GM23338 (cell line): ENCODE measurements around the gene MTFR1L. TPM values are rescaled to one million over a fixed set of nuclear protein-coding genes. Genes with fewer than 3 reads are reported as not detected.

Experiments used
- ATAC-seq: fragments of 200-7000 bp; cut with Tn5 transposase; 3 replicates; pipeline ENCODE4 v1.9.1; 2020
- DNase-seq: peaks from one replicate; pipeline ENCODE4 v3.0.0-alpha.2; 2015; ENCODE audit warnings: low spot score
- H2AFZ ChIP-seq: fragments of 200-600 bp; sonication (generic); 2 replicates; pipeline ENCODE4 v1.8.0; 2016; ENCODE audit warnings: antibody characterized with exemption, mild to moderate bottlenecking, moderate library complexity
- H3F3A ChIP-seq: fragments of 200-600 bp; sonication (generic); replicated peaks from 2 replicates; pipeline ENCODE4 v1.8.0; 2017; ENCODE audit warnings: antibody characterized with exemption, mixed run types, low read depth
- H3K27ac ChIP-seq: fragments of 200-600 bp; sonication (generic); 2 replicates; pipeline ENCODE4 v1.6.1; 2016; ENCODE audit warnings: low read depth
- H3K27me3 ChIP-seq: fragments of 200-600 bp; sonication (generic); 2 replicates; pipeline ENCODE4 v1.8.0; 2016; ENCODE audit warnings: mild to moderate bottlenecking, mixed run types, moderate library complexity; ENCODE audit not compliant: insufficient read depth
- H3K36me3 ChIP-seq: fragments of 200-600 bp; sonication (generic); 2 replicates; pipeline ENCODE4 v1.8.0; 2016; ENCODE audit warnings: mild to moderate bottlenecking; ENCODE audit not compliant: insufficient read depth
- H3K4me1 ChIP-seq: fragments of 200-600 bp; sonication (generic); 2 replicates; pipeline ENCODE4 v1.8.0; 2016; ENCODE audit warnings: mild to moderate bottlenecking, moderate library complexity; ENCODE audit not compliant: insufficient read depth
- H3K4me2 ChIP-seq: fragments of 200-600 bp; sonication (generic); 2 replicates; pipeline ENCODE4 v1.7.1; 2017; ENCODE audit warnings: mixed run types
- H3K4me3 ChIP-seq: fragments of 200-600 bp; sonication (generic); 2 replicates; pipeline ENCODE4 v1.6.1; 2016; ENCODE audit warnings: mixed run types
- H3K79me2 ChIP-seq: fragments of 200-600 bp; sonication (generic); replicated peaks from 2 replicates; pipeline ENCODE4 v1.8.0; 2017; ENCODE audit warnings: mild to moderate bottlenecking; ENCODE audit not compliant: insufficient read depth
- H3K9me2 ChIP-seq: fragments of 200-600 bp; sonication (generic); 2 replicates; pipeline ENCODE4 v1.8.0; 2017; ENCODE audit not compliant: insufficient read depth
- H4K20me1 ChIP-seq: fragments of 200-600 bp; sonication (generic); replicated peaks from 2 replicates; pipeline ENCODE4 v1.8.0; 2017; ENCODE audit warnings: mild to moderate bottlenecking; ENCODE audit not compliant: insufficient read depth
- H3K27ac Mint-ChIP-seq: 2 replicates; pipeline ENCODE4 v1.8.0; 2020; ENCODE audit warnings: inconsistent platforms, mild to moderate bottlenecking, moderate library complexity, mixed read lengths
- H3K27me3 Mint-ChIP-seq: 3 replicates; pipeline ENCODE4 v1.8.0; 2022; ENCODE audit warnings: low read depth, mild to moderate bottlenecking, moderate library complexity, mixed read lengths, inconsistent platforms; ENCODE audit not compliant: insufficient read depth, poor library complexity
- H3K36me3 Mint-ChIP-seq: 3 replicates; pipeline ENCODE4 v1.8.0; 2021; ENCODE audit warnings: low read depth, mild to moderate bottlenecking, inconsistent platforms, moderate library complexity, mixed read lengths
- H3K4me1 Mint-ChIP-seq: 3 replicates; pipeline ENCODE4 v1.8.0; 2020; ENCODE audit warnings: mild to moderate bottlenecking, inconsistent platforms, mixed read lengths
- H3K4me3 Mint-ChIP-seq: 3 replicates; pipeline ENCODE4 v1.8.0; 2021; ENCODE audit warnings: moderate library complexity, mild to moderate bottlenecking, inconsistent platforms, mixed read lengths
- H3K9me3 Mint-ChIP-seq: 3 replicates; pipeline ENCODE4 v1.8.0; 2020; ENCODE audit warnings: moderate library complexity, mild to moderate bottlenecking, inconsistent platforms, mixed read lengths
- CREB1 ChIP-seq: fragments of 250-450 bp; sonication (Bioruptor Pico); IDR thresholded peaks from 2 replicates; pipeline ENCODE4 v1.5.0; 2020; ENCODE audit warnings: low read depth, mild to moderate bottlenecking, moderate library complexity
- CTCF ChIP-seq, 2 experiments: fragments of 200-600 bp in 1 of 2; sonication (generic) in 1 of 2; conservative IDR thresholded peaks; 2 replicates each; pipeline versions ENCODE4 v1.5.1 to v1.6.1; 2016 to 2017; ENCODE audit warnings: antibody characterized with exemption in 2 of 2, low read depth in 2 of 2, mild to moderate bottlenecking in 2 of 2, moderate library complexity in 1 of 2
- EZH2phosphoT487 ChIP-seq: fragments of 200-600 bp; sonication (generic); IDR thresholded peaks from one replicate; pipeline ENCODE4 v1.8.1; 2018; ENCODE audit warnings: antibody characterized with exemption; ENCODE audit not compliant: unreplicated experiment
- JUNB ChIP-seq: IDR thresholded peaks from one replicate; pipeline ENCODE4 v1.6.1; 2016; ENCODE audit warnings: antibody characterized with exemption; ENCODE audit not compliant: unreplicated experiment
- NANOG ChIP-seq: IDR thresholded peaks from 2 replicates; pipeline ENCODE4 v1.6.1; 2016; ENCODE audit warnings: antibody characterized with exemption, borderline replicate concordance
- POLR2AphosphoS5 ChIP-seq: IDR thresholded peaks from 2 replicates; pipeline ENCODE4 v1.6.1; 2016; ENCODE audit warnings: antibody characterized with exemption, low read depth
- REST ChIP-seq: IDR thresholded peaks from one replicate; pipeline ENCODE4 v1.6.1; 2018; ENCODE audit warnings: antibody characterized with exemption; ENCODE audit not compliant: unreplicated experiment
- STAT1 ChIP-seq: IDR thresholded peaks from one replicate; pipeline ENCODE4 v1.6.1; 2016; ENCODE audit warnings: antibody characterized with exemption; ENCODE audit not compliant: unreplicated experiment
- ZNF114 ChIP-seq: fragments of 250-450 bp; sonication (Bioruptor Pico); IDR thresholded peaks from 2 replicates; pipeline ENCODE4 v1.5.0; 2020; ENCODE audit warnings: mild to moderate bottlenecking, moderate library complexity
- ZNF331 ChIP-seq: fragments of 250-450 bp; sonication (Bioruptor Pico); IDR thresholded peaks from 2 replicates; pipeline ENCODE4 v1.5.0; 2020; ENCODE audit warnings: low read depth, mild to moderate bottlenecking, moderate library complexity
- ZNF462 ChIP-seq: fragments of 250-450 bp; sonication (Bioruptor Pico); IDR thresholded peaks from 2 replicates; pipeline ENCODE4 v1.5.0; 2020; ENCODE audit warnings: mild to moderate bottlenecking, moderate library complexity
- polyA plus RNA-seq: library from polyadenylated mRNA; unstranded; fragments of >200 nt; fragmentation: Nextera tagmentation; extraction: Ambion mirVana; gene quantifications from 2 replicates; pipeline ENCODE4 v1.2.1, GENCODE V29; 2016
- total RNA-seq: library from RNA; depleted of rRNA; stranded (reverse); fragments of >200 nt; shearing (Covaris generic); gene quantifications from 2 replicates; pipeline ENCODE4 v1.2.3, GENCODE V29; 2014

MTFR1L gene
- total and polyA plus RNA-seq, 2 experiments from 2014 or later, result 14.8 to 22.7 TPM

- Mint-ChIP-seq H3K27ac (no peak overlapping the region), H3K36me3 (peaks cover 15% of the 10 kb centered on the region)
- no peak for DNase-seq
These were observed 8.2 kb upstream of the MTFR1L start for GRCh38 chr1:25811384-25812082.

More at GRCh38 chr1:25811384-25812082, 8.2 kb upstream of the MTFR1L start:
- Histone ChIP-seq H3K4me1 (no peaks in the 10 kb centered on the region; the same call in 1 of the 2 replicates), H3F3A (no peaks in the 10 kb centered on the region; the same call in 1 of the 2 replicates), H3K27me3 (no peaks in the 10 kb centered on the region), H3K36me3 (no peaks in the 10 kb centered on the region), H3K79me2 (no peaks in the 10 kb centered on the region), H3K4me2 (no peak overlapping the region), H3K9me2 (no peaks in the 10 kb centered on the region), H2AFZ (no peak overlapping the region), H3K4me3 (no peak overlapping the region), H4K20me1 (no peaks in the 10 kb centered on the region), H3K27ac (no peak overlapping the region)
- Mint-ChIP-seq H3K4me3 (no peak overlapping the region), H3K4me1 (no peaks in the 10 kb centered on the region), H3K27me3 (peaks cover 18% of the 10 kb centered on the region), H3K9me3 (no peaks in the 10 kb centered on the region)
- TF ChIP-seq ZNF462 (CRISPR knock-in tag) (no peak), ZNF114 (CRISPR knock-in tag) (no peak), ZNF331 (CRISPR knock-in tag) (no peak), NANOG (no peak), EZH2phosphoT487 (no peak), JUNB (no peak), CREB1 (CRISPR knock-in tag) (no peak), POLR2AphosphoS5 (no peak), REST (no peak), STAT1 (no peak), CTCF (conservative IDR thresholded peaks at IDR 0.05; ENCODE audit: low read depth in 2 of 2) (no peak)
- no peak for ATAC-seq
